Stimulated activated CD4-positive, alpha-beta T cell treated with anti-CD3 and anti-CD28 coated beads, Interleukin-4, amount 100 ng/mL, for 1 hour (primary cell): ENCODE results near the gene PROZ.

Experiments
- DNase-seq: peaks from one replicate; pipeline ENCODE4 v3.0.0-alpha.2; 2020

PROZ gene

DNA sequence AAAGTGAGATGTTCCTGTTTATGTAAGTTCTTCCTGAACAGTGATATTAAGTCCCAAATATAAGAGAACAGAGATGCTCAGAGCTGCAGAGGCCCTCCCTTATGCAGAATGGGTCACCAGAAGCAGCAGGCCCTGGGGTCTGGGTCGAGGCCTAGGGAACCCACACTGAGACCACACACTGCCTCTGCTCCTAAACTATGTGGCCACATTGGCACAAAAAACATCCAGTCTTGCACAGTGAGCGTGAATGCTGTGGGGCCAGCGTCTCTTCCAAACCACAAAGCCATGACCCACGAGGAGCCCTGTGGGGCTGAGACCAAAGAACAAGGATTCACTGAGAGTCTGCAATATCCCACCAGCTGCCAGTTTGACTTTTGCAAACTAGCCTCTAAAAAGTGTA lies 23.6 kb downstream of the PROZ start:
- DNase-seq: no peak

DNA sequence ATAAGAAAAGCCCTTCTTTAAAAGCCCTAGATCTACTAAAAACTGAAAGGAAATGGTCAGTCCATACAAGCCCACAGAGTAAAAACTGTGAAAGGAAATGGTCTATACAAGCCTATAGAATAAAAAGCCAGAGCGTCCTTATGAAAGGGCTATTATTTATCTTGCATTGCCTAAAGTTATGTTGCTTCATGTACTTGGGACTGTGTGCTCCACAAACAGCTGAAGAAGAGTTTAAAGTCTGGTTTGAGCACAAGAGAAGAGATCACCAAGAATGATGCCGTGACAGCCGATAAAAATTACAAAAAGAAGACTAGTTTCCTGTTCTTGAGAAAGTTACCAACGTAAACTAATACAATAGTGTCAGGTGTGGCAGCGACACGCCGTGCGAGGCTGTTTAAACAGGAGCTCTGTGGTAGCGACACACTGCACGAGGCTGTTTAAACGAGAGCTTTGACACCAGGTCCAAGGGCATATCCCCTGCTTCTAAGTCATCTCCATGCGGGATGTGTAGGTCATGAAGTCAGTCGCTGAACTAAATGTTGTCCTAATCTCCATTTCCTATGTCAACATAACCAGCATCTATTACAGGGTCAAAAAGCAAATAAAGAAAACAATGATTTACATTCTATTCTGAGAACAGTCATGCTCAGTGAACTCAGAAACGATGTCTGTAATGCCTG lies 25.1 kb downstream of the PROZ start:
- DNase-seq: no peak

DNA sequence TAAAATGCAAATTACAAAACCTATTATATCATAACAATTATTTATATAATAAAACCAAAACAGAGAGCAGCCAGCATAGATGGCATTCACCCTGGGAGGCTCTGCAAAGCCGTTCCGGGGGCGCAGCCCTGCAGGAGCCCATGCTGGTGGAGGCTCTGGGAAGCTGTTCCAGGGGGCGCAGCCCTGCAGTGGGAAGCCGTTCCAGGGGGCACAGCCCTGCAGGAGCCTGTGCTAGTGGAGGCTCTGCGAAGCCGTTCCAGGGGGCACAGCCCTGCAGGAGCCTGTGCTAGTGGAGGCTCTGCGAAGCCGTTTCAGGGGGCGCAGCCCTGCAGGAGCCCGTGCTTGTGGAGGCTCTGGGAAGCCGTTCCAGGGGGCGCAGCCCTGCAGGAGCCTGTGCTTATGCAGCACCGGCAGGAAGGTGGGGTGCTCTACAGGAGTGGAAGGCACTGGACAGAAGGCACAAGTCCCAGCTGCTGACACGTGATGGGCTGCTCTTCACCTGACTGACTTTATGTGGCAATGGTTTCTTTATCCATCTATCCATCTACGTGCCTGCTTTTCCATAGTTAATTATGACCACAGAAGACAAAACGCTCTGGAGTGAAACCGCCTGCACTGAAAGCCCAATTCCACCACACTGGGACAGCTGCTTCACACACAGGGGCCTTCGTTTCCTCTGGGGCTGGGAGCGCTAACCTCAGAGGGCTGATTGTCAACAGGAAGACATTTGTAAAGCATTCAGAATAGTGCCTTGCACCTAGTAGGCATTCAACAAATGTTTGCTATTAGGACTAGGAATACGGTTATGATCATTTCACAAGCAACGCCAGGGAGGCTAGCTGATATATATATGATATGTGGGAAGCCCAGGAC lies 26.4 kb downstream of the PROZ start:
- DNase-seq: no peak

DNA sequence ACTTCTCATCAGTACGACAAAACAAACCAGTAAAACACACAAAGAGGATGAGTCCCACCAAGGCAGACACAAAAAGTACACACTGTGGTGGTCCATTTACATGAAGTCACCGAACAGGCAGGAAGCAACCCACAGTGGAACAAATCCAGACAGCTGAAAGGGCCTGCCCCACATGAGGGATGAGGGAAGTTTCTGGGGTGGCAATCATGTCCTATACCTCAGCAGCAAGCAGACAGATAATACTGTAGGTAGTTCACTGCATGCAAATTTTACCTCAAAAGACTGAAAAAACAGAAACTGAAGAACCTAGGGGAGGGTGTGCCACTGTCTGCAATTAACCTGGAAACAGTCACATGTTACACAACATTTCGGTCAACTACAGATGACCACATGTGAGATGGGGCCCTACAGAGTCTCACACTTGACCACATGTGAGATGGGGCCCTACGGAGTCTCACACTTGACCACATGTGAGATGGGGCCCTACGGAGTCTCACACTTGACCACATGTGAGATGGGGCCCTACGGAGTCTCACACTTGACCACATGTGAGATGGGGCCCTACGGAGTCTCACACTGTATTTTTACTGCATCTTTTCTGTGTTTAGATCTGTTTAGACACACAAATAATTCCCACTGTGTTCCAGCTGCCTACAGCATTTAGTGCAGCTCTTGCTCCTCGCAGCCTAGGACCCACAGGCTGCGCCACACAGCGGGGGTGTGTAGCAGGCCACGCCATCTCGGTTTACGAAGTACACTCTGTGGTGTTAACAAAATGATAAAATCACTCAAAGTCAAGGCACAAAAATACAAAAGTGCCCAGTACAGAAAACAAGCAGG lies 27.8 kb downstream of the PROZ start:
- DNase-seq: no peak

DNA sequence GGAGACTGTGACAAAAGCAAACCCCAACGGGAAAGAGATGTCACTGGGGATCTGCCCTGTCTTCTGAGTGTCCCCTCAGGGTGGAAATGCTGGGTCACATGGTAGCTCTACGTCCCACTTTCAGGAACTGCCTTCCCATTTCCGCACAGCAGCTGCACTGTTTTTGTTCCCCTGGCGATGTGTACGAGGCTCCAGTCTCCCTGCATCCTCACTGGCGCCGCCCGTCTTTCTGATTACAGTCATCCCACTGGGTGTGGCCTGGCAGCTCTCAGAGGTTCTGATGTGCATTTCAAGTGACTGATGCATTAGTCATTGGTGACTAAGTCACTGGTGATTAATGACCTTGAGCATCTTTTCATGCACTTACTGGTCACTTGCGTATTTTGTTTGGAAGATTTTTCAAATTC lies 28.8 kb downstream of the PROZ start:
- peak; percentile 67 for DNase-seq

DNA sequence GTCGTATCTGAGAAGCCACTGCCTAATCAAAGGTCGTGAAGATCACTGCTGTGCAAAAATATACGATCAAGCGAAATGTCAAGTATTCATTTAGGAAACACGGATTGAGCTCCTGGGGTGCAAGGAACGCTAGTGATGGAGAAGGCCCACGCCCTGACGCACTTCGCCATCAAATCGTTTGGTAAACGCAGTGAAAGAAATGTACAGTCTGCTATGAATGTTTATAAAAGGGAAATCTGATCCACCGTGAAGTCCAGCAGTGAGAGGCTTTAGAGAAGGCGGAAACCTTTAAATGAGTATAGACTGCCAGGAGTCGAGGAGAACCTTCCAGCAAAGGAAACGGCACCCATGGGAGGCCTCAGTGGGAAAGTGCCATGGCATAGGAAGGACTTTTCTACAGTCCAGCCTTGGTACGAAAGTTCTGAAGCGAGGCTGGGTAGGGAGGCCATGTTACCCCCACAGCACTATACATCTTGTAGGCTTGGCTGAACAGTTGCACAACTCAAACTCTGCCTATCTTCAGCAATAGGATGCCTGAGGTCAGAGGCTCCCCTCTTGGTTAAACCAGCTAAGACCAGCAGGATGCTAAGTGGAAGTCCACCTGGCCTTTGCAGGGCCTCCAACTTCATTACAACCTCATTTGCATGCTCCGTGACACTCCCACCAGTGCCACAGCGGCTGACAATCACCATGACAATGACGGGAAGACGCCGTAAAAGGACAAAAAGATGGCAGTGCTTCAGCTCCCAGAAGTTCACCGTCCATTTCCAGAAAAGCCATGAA lies 29.6 kb downstream of the PROZ start:
- DNase-seq: no peak

DNA sequence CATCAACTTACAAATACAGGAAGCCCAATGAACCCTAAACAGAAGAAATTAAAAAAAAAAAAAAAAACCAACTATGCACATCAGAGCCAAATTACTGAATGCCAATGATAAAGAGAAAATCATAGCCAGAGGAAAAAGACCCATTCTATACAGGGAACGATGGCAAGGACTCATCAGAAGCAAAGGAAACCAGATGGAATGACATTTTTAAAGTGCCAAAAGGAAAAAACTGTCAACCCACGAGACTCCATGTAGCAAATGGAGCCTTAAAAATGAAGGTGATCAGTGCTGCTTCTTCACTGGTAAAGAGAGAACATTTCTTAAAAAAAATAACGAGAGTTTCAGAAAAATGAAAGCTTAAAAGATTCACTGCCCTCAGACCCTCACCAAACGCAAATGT lies 31.7 kb downstream of the PROZ start:
- DNase-seq: no peak

DNA sequence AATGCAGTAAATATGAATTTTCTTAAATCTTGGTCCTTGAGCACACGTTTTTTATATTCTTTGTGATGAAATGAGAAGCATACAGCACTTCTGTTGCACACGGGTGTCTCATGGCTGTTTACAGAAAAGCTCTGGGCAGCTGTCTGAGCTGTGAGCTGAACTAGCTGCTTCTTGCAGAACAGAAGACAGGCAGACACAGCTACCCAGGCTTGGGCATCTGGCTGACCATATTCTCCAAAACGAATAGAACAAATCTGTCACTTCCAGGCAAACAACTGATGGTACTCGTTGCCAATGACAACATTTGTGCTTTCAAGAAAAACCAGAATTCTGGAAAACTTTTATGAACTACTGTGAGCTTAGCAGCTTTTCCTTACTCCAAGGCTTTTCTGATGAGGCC lies 33.8 kb downstream of the PROZ start:
- no peak for DNase-seq

DNA sequence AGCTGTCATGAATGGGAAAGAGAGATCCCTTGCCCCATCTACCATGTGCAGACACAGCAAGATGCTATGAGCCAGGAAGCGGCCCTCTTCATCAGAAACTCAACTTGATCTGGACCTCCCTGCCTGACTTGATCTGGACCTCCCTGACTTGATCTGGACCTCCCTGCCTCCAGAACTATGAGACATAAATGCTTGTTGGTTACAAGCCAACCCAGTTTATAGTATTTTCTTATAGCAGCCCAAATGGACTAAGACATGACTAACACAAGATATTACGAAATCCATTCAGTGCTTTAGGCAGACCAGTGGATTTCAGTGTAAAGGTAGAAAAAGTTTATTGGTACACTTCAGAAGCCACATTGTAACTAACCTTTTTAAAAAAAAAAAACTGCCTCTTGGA lies 34.5 kb downstream of the PROZ start:
- no peak for DNase-seq

DNA sequence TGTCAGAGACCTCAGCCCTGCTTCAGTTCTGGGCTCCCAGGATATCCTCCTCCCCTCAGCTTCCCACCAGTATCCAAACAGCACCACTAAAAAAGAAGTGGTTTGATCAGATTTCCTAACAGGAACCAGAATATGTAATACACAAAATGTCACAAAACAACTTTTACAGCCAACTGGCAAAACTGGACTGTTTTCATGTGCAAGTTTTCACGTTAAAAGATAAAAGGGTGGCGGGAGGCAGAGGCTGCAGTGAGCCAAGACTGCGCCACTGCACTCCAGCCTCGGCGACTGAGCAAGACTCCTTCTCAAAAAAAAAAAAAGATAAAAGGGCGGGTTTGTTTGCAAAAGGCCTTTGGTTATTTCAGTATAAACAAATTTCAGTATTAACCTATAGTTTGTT lies 36.9 kb downstream of the PROZ start:
- no peak for DNase-seq

DNA sequence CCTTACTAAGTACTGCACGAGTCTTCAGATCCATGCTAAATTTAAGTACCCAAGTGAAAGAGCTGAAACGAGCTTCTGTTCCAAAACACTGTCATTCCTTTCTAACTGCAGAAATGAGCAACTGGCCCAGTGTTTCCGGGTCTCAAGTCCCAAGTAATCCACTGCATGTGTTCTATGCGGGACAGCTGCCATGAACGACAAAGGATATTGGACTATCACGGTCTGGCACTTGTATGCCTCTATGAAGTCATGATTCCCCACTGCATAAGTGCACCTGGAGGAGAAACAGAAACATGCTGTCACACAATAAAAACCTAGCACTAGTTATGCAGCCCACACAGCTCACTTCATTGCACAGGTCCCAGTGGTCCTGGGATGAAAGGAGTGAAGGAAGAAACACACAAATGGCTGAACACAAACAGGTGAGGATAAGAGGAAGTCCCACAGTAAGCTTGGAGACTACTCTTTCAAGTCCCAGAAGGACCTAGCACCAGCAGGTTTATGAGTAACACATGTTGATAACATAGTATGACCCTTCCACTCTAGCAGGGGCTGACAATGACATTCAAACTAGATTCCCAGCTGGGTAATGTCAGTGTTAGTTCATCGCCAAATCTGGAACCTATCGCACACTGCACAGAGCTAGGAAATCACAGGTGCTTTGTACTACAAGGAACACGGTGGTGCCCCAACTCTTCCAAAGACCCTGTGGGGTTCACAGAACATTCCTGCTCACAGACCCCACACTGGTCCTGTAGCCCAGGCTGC lies 38.7 kb downstream of the PROZ start:
- no peak for DNase-seq

DNA sequence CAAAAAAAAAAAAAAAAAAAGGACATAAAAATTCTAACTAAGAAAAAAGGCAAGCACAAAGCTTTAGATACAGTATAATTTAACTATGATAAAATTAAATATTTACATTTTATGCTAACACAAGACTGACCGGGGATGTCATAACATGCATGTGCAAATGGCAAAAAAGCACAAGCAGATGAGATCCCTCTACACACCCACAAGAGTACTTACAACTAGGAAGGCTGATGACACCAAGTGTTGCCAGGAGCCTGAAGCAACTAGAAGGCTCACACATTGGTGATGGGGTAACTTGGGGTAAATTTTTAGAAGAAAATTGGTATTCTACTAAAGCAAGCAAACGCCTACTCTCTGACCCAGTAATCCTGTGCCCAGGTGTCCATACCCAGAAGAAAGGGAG lies 43.4 kb downstream of the PROZ start:
- no peak for DNase-seq

DNA sequence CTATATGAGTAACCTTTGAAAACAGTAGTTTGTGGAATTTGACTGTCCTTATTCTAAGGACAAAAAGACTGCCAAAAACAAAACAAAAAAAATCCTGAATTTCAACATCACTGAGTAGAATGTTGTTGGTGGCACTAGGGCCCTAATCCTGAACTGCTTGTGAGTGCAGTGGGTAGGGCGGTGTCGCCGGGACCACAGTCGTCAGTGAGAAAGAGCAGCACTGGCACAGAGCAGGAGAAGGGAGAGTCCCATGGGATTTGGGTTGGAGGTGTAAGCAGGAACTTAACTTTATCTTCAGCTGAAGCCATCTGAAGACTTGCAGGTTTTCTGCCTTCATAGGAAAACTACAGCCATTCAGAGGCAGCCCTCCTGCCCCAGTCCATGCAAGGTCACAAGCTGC lies 44.5 kb downstream of the PROZ start:
- no peak for DNase-seq

DNA sequence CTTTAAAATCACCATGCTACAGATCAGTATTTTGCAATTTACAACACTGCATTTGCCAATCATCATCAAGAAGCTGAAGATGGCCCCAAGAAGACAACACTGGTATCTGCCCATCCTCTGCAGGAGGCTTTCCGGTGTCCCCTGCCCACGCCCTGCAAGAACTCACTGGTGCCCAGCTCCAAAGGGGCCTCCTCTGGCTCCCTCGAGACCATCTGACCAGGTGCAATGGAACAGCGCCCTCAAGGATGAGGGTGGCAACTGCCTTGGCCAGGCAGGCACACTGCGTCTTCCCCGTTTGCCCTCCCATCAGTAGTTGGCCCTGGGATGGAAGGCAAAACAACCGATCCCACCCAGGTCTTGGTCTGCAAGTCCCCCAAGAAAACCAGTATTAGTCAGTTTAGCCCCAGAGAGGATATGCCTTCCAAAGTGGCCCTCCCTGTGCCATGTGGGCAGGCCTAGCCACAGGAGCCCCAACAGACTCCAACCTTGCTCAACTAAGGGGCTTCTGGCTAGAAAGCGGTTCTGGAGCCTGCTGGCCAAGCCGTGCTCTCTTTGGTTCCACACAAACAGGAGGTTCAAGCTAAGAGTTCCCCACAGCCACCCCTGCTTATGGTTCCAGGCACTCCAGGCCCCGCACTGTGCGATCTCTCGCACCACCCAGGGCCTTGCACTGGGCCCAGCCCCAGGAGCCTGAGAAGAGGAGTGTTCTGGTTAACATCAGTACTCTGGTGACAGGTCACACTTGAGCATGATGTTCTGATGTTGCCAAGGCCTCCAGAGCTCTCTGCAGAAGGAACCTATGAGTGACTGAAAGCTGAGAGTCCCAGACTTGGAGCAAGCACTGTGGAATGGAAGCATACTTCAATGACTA lies 45.3 kb downstream of the PROZ start:
- no peak for DNase-seq

DNA sequence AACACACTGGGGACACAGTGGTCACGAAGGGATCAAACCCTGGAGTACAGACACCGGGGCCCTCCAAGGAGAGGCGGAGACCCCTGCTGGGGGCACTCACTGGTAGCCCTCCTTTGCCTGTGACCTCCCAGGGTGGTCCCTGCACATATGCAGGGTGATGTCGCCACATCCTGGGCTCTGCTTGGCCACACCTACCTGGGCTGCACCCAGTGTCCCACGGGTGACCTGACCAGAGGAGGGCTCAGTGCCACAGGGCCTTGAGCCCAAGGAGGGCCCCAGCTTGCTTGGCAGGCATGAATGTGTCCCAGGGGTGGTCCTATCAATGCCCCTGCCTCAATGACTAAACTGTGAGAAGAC lies 45.9 kb downstream of the PROZ start:
- no peak for DNase-seq

DNA sequence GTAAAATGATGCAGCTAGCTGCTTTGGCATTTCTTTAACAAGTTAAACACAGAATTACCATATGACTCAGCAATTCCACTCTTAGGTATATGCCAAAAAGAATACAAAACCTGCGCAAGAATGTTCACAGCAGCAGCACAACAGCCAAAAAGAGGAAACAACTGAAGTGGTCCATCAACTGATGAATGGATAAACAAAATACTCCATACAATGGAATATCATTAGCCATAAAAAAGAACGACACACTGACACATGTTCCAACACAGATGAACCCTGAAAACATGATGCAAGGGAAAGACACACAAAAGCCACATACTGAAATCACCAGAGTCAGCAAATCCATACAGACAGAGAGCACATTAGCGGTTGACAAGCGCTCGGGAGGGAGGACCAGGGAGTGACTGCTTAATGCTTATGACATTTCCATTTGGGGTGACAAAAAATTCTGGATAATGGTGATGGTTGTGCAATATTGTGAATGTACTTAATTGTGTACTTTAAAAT lies 47.0 kb downstream of the PROZ start:
- no peak for DNase-seq

DNA sequence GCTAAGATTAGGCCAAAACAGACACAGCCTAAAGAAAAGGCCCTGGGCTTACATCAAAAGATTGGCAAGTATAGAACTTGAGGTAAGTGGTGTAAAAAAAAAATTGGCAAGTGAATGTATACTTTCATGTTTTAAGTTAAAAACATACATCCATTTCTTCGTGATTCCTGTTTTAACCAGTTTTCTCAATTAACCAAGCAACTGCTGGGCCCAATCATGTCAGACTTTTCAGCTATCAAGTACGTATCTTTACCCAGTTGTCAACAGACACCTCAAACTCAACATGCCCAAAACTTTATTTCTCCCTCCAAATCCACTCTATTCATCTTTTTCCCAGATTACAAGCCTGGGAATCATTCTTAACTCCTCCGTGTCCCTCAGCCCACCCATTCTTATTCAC lies 49.0 kb downstream of the PROZ start:
- DNase-seq: no peak

DNA sequence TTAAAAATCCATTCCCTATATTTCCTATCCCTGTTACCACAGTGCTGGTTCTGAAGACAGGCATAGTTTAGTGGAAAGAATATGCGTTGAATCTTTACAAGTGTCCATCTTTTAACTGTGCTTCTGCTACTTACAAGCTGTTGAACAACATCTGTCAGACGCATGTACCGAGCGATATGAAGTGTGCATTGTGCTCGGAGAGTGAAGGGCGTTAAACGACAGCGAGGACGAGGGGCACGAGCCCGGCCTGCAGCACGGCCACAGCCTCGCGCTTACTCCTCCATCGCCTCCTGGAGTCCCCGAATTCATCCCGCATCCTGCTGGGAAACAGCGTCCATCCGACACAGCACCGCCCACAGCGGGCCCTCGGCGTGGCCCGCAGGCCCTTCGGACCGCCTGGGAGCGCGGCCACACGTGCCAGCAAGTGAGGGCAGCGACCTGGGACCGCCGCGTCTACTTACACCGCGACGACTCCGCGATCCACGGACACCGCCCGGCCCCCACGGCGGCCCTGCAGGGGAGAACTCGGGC lies 49.5 kb downstream of the PROZ start:
- DNase-seq: no peak

DNA sequence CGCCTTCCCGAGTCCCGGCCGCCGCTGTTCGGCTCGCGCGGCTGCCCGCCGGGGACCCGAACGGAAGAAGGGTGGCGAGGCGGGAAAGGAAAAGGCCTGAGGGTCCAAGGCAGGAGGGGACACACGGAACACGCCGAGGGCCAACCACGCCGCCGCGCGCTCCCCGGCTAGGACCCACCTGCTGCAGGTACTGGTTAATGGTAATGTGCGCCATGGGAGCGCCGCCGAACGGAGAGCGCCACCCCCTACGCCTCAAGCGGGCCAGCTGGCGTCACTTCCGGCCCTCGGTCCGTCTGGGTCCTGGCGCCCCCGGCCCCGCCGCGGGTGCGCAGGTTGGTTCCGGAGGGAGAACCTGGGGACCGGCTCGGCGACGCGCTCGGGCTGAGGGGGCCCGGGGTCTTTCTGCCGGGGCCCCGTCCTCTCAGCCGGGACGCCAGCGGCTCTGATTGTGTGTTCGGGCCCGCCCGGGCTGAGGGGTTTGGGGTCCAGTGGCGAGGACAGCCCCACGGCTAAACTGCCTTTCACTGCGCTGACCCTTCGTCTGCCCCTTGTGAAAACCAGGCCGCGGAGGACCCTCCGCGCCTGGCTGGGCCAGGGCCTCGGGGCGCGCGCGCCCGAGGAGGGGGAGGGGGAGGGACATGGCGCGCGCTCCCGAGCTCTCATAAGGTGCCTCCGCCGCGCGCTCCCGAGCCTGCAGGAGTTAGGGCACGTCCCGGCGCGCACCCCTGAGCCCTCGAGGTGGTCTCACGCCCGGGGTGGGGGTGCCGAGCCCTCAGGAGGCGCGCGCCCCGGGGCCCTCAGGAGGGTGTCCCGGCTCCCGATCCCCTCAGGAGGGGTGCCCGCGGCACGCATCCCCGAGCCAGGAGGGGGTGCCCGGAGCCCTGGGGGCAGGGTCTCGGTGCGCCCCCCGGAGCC lies 50.2 kb downstream of the PROZ start, which contains the start of gene PCID2:
PCID2 (minus strand) TSS at position 249 of the 915 bp plus-strand sequence; CDS start at position 214, 35 bp downstream.
- peak; percentile 88 for DNase-seq
